NCI-H345 treated with DMSO at 0.1 percent for 48 hours (cell line): Measurements from ENCODE around the gene NAA38.
A peak's percentile ranks its signal among the peaks of the same experiment; 100 is the strongest.

Experiments
- DNase-seq: peaks from one replicate; lab custom pipeline; 2025; ENCODE audit not compliant: unreplicated experiment; lab: John Stamatoyannopoulos, UW

The NAA38 gene

DNA sequence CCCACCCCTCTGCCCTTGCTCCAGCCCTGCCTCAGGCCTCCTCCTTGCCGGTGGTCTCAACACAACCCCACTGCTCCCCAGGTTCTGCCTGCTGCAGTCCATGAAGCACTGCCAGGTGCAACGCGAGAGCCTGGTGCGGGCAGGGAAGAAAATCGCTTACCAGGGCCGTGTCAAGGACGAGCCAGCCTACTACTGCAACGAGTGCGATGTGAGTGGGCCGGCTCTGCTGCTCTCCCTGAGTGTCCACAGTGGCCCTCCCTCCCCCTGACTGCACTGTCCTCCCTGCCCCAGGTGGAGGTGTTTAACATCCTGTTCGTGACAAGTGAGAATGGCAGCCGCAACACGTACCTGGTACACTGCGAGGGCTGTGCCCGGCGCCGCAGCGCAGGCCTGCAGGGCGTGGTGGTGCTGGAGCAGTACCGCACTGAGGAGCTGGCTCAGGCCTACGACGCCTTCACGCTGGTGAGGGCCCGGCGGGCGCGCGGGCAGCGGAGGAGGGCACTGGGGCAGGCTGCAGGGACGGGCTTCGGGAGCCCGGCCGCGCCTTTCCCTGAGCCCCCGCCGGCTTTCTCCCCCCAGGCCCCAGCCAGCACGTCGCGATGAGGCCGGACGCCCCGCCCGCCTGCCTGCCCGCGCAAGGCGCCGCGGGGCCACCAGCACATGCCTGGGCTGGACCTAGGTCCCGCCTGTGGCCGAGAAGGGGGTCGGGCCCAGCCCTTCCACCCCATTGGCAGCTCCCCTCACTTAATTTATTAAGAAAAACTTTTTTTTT is 4.3 kb downstream of the NAA38 start:
- DNase-seq, result no peak

DNA sequence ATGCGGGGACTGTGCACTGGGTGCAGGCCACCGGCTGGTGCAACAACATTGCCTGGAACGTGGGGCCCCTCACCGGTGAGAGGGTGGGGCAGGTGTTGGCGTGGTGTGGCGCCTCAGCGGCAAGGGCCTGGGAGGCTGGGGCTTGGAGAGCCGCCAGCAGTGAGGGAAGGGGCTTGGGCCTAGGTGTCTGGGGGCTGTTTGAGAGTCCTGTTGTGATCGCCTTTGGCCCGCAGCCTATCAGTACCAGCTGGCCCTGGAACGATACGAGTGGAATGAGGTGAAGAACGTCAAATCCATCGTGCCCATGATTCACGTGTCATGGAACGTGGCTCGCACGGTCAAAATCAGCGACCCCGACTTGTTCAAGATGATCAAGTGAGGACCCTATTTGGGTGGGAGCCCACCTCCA is 5.1 kb downstream of the NAA38 start:
- DNase-seq, result no peak

DNA sequence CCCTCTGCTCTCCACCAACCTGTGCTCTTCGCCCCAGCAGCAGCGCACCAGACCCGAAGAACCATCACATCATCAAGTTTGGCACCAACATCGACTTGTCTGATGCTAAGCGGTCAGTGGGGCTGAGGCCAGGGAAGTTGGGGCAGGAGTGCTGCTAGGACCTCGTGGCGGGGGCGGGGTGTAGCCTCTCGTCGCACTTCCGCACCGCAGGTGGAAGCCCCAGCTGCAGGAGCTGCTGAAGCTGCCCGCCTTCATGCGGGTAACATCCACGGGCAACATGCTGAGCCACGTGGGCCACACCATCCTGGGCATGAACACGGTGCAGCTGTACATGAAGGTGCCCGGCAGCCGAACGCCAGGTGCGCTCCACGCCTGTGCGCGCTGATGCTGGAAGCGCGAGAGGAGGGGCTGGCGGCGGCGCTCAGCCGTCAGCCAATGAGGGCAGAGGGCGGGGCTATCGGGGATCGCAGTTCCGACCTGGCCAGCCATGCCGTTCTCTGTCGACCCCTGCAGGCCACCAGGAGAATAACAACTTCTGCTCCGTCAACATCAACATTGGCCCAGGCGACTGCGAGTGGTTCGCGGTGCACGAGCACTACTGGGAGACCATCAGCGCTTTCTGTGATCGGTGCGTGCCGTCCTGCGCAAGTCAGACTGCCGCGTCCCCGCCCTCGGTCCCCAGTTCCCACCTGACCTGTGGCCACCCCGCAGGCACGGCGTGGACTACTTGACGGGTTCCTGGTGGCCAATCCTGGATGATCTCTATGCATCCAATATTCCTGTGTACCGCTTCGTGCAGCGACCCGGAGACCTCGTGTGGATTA is 5.7 kb downstream of the NAA38 start:
- peak; percentile 74 for DNase-seq

DNA sequence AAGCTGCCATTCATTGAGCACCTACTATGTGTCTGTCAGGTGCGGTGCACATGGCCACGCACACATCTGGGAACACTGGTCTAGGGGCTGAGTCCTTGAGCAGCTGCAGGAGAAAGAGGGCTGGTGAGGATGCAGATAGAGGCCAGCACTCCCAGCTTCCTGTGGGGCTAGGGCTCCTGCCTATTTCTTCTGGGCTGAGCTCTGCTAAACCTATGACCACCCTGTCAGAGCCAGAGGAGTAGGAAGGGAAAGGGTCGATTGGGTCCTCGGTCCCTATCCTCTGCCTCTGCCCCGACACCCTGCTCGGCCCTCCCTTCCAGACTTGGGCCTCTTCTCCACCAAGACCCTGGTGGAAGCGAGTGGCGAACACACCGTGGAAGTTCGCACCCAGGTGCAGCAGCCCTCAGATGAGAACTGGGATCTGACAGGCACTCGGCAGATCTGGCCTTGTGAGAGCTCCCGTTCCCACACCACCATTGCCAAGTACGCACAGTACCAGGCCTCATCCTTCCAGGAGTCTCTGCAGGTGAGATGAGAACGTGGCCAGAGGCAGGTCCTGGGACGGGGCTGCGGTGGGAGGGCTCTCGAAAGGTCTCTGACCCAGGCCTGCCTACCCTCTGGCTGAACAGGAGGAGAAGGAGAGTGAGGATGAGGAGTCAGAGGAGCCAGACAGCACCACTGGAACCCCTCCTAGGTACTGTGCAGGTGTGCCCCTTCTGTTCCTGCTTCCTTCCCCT is 6.5 kb downstream of the NAA38 start:
- DNase-seq, result no peak

DNA sequence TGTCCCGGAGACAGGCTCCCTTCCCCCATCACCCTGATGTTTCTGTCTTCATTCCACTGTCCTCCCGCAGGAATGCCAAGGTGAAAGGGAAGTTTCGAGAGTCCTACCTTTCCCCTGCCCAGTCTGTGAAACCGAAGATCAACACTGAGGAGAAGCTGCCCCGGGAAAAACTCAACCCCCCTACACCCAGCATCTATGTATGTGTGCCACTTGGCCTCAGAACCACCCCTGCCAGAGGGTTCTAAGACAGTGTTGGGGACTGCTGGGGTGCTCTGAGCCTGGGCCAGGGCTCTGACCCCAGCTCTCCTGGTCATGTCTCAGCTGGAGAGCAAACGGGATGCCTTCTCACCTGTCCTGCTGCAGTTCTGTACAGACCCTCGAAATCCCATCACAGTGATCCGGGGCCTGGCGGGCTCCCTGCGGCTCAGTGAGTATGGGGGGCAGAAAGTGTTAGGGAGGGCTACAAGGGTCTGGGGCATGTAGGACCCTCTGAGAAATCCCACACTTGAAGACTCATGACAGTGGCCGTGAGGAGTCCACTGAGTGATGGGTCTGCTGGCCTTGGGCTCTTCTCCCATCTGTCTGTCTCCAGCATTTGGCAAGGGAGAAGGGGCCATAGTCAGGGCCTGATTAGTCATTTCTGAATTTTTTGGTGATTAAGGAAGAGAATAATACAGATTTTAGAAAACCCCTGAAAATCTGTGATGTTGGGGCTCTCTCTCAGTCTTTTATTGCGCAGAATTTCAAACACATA is 7.4 kb downstream of the NAA38 start:
- DNase-seq, result no peak

DNA sequence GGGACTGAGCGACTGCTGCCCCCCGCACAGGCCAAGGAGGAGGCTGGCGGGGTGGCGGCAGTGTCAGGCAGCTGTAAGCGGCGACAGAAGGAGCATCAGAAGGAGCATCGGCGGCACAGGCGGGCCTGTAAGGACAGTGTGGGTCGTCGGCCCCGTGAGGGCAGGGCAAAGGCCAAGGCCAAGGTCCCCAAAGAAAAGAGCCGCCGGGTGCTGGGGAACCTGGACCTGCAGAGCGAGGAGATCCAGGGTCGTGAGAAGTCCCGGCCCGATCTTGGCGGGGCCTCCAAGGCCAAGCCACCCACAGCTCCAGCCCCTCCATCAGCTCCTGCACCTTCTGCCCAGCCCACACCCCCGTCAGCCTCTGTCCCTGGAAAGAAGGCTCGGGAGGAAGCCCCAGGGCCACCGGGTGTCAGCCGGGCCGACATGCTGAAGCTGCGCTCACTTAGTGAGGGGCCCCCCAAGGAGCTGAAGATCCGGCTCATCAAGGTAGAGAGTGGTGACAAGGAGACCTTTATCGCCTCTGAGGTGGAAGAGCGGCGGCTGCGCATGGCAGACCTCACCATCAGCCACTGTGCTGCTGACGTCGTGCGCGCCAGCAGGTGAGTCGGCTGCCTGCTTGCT is 8.1 kb downstream of the NAA38 start:
- DNase-seq, result no peak

DNA sequence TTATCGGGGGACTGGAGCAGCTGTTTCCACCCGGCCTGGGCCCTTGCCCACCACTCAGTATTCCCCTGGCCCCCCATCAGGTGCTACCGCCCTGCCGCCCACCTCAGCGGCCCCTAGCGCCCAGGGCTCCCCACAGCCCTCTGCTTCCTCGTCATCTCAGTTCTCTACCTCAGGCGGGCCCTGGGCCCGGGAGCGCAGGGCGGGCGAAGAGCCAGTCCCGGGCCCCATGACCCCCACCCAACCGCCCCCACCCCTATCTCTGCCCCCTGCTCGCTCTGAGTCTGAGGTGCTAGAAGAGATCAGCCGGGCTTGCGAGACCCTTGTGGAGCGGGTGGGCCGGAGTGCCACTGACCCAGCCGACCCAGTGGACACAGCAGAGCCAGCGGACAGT is 8.6 kb downstream of the NAA38 start:
- DNase-seq, result no peak

DNA sequence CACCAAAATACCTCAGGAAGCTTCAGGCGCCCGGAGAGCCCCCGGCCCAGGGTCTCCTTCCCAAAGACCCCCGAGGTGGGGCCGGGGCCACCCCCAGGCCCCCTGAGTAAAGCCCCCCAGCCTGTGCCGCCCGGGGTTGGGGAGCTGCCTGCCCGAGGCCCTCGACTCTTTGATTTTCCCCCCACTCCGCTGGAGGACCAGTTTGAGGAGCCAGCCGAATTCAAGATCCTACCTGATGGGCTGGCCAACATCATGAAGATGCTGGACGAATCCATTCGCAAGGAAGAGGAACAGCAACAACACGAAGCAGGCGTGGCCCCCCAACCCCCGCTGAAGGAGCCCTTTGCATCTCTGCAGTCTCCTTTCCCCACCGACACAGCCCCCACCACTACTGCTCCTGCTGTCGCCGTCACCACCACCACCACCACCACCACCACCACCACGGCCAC is 9.2 kb downstream of the NAA38 start:
- no peak for DNase-seq

DNA sequence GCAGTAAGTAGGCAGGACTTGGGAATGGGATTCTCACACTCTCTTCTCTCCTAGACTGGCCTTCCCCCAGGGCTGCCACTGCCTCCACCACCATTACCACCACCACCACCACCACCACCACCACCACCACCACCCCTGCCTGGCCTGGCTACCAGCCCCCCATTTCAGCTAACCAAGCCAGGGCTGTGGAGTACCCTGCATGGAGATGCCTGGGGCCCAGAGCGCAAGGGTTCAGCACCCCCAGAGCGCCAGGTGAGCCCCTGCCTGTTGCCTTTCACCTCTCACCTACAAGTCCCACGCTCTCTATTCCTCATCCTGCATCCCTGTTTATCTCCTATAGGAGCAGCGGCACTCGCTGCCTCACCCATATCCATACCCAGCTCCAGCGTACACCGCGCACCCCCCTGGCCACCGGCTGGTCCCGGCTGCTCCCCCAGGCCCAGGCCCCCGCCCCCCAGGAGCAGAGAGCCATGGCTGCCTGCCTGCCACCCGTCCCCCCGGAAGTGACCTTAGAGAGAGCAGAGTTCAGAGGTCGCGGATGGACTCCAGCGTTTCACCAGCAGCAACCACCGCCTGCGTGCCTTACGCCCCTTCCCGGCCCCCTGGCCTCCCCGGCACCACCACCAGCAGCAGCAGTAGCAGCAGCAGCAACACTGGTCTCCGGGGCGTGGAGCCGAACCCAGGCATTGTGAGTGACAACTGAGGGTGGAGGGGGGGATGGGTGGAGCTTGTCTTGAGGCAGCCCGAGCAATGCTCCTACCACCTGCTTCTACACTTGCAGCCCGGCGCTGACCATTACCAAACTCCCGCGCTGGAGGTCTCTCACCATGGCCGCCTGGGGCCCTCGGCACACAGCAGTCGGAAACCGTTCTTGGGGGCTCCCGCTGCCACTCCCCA is 10.3 kb downstream of the NAA38 start:
- no peak for DNase-seq

DNA sequence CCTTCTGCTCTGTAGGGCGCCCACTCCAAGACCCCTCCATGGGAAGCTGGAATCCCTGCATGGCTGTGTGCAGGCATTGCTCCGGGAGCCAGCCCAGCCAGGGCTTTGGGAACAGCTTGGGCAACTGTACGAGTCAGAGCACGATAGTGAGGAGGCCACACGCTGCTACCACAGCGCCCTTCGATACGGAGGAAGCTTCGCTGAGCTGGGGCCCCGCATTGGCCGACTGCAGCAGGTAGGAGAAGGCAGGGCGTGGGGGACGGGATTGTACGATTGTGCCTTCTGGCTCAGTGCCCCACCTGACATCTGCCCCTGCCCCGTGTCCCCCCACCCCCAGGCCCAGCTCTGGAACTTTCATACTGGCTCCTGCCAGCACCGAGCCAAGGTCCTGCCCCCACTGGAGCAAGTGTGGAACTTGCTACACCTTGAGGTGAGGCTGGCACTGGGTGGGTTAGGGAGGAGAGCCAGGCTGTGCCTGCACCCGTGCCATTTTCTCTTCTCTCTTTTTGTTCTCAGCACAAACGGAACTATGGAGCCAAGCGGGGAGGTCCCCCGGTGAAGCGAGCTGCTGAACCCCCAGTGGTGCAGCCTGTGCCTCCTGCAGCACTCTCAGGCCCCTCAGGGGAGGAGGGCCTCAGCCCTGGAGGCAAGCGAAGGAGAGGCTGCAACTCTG is 11.2 kb downstream of the NAA38 start:
- no peak for DNase-seq

DNA sequence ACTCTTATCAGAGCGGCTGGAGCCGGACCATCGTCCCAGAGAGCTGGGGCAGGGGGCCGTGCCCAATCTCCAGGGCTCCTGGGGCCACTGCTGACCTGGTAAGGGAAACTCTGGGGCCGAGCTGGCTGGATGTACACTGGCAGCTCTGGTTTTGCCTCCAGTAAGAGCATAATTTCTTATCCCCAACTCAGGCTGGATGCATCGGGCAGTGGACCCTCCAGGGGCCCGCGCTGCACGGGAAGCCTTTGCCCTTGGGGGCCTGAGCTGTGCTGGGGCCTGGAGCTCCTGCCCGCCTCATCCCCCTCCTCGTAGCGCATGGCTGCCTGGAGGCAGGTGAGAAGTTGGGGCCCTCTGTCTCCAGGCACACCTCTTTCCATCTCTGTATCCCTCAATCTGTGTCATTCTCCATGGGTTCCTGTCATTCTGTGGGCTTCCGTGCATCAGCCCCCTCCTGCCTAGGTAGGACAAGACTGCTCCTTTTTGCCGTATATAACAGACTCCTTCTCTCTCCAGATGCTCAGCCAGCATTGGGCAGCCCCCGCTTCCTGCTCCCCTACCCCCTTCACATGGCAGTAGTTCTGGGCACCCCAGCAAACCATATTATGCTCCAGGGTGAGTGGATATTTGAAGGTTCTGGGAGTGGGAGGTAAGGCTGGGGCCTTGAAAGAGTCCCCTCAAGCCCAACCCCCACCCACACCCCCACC is 11.8 kb downstream of the NAA38 start:
- no peak for DNase-seq

DNA sequence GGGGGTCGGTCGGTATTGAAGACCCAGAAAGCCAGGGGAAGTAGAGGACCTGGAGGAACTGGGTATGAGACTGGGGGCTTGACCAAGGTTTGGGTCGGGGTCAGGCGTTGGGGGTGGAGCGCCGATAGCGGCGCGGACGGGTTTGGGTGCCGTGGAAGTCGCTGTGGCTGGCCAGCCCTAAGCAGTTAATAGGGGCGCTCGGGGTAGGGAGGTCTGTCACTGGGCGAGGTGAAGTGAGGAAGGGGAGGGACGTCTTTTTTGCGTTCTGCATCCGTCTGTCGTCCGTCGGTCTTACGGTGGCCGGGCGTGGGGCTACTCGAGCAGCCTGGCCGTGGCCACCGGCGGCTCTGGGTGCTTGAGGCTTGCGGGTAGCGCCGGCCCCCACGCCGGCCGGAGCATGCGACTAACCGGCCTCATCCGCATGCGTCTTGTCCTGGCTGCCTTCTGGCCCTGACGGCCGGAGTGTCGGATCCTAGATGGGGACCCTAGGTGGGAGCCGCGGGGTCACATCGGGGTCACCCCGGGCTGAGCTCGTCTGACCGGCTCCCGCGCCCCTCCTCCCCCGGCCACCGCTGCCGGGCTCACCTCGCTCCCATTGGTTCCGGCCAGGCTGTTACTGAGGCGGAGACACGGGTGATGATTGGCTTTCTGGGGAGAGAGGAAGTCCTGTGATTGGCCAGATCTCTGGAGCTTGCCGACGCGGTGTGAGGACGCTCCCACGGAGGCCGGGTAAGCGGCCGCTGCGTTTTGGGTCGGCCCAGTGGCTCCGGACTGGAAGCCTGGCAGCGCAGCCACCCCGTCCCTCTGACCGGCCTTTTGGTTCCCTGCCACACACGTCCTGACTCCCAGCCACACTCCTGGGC is 12.8 kb downstream of the NAA38 start:
- DNase-seq, result peak; percentile 57

DNA sequence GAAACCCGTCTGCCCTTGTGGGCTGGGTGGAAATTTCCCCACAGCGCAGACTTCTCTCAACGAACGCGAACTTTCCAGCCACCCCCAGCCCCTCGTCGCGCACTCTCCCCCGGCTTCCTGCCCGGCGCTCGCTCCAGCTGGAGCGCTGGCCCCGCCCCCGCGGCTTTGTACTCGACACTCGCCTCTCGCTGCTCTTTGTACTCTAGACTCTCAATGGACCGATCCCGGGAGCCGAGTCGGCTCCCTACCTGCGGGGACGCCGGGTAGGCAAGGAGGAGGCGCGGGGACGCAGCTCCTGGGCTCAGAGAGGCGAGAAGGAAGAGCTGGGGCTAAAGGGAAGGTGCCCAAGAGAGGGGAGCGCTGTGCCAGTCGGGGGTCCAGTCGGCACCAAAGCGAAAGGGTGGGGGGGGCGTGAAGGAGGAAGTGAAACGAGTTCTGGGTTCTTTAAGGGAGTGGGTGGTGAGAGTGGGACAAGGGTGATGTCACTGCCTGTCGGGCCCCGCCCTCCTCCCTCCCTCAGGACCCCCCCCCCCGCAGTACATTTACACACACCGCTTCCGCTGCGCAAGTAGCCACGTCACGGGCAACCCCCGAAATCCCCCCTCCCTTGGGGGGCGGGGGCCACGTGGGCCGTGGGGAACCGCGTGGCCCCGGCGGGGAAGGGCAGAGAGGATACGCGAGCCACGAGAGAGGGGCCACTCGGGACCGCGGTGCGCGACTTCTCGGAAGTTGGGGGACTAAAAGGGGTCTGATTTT is 13.6 kb downstream of the NAA38 start:
- DNase-seq, result peak; percentile 42

DNA sequence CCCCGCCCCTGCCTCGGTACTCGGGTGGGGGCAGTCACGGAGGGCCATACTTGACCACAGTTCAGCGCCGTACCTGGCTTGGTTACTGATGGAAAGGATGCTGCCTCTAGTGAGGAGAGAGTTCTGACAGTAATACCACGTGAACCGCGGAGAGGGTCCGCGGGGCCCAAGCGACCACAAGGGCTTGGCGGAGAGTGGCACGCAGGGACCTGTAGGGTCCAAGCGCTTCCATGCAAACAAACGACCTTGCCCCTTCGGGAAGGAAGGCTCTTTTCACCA is 14.2 kb downstream of the NAA38 start:
- DNase-seq, result no peak

DNA sequence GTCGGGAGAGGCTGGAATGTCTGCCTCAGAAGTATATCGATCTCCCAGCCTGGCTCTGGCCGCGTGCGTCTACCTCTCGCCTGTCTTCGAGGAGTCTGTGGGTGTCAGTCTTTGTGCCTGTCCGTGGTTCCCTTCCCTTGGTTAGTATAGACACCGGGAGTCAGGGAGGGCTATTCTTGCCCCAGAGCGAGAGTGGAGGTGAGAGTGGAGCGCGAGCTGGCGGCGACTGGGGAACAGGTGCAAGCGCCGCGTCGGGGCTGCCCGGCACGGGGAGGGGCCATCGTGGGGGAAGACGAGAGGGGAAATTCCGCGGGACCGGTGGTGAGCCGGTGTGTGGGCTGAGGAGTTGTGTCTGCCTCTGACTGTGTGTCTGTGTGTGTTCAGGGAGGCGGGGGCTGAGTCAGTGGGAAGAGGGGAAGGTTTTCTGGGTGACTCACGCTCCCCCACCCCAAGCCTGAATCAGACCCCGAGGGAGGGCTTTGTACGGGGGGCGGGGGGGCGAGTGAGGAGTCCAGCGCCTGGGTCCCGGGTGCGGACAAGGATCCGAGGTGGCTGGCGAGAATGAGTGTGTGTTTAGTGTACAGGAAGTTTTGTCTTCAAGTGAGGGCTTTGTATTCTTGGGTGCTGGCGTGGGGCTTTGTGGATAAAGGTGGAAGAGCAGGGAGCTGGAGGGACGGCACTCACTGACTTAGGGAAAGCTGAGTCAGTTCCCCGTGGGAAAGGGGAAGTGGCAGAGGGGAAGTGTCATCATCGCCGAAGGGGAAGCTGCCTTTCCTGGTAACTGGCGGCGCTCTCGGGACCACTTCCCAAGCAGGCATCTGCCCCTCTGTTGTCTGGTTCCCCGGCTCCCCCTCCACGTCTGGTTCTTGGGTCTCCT is 14.7 kb downstream of the NAA38 start:
- DNase-seq, result no peak

DNA sequence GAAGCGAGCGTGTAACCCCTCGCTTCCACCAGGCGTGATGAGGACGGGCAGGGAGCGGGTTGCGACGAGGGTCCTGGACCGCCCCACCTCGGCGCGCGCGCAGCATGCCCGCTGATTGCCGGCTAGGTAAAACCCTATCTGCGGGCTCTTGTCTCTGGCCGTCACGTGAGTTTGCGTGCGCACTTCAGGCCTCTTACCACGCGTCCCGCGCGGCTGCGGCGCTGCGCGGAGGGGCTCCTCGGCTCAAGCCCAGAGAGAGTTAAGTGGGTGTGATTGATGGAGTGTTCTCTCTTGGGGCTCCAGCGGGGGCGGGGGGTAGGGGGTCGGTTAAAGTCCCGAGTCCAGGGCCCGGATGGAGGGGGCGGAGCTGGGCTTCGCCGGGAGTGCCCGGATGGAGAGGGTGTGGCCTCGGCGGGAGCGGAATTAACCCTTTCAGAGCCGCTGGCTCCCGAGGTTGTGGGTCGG is 15.4 kb downstream of the NAA38 start:
- peak; percentile 67 for DNase-seq
